Measurements from ENCODE around the gene ANKMY1. TPM values are rescaled to one million over a fixed set of nuclear protein-coding genes. Genes with fewer than 3 reads are reported as not detected.

The ANKMY1 gene
- total RNA-seq, 1 donor from 2014 or later = 11.4 TPM

DNA sequence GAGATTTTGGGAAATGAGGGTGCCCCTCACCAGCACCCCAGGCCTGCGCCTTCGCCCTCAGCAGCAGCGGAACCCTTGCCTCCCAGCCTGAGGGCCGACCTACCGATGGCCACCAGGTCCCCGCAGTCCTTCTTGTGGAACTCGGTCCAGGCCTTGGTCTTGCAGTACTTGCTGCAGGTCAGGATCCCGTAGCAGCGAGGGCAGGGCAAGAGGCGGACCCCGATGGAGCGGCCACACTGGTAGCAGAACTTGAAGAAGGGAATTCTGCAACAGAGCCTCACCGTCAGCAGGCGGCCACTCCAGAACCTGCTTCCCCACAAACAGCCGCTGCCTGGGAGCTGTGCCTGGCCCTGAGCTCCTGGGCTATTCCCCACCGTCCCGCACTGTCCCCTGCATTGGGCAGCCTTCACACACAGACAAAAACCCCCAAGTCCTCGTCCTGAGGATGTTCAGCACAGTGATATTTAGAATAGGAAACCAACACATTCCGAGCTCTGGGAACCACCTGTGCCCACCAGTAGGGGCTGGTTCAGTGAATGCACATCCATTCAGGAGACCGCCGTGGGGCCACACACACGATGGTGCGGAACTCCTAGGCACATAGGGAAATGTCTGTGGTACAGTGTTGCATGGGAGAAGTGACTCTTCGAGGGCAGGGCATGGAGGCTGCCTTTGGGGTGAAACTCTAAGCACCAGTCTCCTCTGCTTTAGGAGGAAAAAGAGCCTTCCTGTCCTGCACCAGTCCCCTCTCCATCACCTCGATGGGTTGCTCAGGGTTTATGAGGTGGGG lies 76.8 kb downstream of the ANKMY1 start:
- DNase-seq (ENCODE audit: low spot score) = peak; percentile 83

DNA sequence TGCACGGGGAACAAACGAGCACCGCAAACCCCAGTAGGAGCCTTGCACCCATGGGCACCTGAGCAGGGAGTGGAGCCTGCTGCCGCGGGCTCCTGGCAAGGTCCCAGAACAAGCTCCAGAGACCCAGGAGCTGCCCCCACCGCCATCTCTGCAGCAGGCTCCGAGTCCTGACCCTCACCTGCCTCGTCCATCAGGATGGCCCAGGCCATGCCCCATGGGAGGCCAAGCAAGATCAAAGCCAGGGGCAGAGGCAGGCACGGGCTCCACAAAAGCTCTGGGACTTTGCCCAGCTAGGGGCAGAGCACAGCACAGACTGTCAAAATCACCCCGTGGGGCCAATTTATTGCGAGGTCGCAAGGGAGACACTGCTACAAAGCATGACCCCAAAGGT lies 78.7 kb downstream of the ANKMY1 start:
- no peak for DNase-seq (ENCODE audit: low spot score)

DNA sequence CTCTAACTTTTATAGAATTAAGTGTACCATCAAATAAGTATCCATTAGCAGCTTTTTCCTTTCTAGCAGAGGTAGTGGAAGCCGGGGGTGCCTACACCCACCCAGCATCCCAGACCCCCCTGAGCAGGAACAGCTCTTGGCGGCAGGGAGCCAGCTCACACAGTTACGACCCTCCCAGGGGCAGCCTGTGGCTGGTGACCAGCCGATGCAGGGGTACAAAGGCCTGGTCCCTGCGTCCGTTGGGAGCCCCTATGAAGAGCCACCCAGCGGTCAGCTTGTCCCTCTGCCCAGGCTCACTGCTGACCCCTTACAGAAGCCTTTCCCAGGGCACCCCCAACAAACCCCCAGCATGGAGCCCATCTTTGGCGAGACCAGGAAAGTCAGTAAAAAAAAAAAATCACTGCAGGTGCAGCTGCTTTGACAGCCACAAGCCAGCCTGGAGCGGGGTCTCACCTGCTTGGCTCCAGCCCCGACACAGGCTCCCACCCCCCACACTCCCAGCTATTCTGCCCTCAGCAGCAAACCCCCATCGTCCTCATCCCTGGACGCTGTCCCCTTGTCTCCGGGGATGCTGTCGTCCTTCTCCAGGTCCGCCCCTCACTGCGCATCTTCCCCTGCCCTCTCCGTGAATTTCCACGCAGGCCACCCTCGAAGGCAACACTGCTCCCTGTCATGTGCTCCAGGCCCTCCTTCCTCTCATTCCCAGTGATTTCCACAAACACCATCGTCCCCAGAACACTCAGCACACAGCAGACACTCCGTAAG lies 79.3 kb downstream of the ANKMY1 start:
- DNase-seq (ENCODE audit: low spot score) = no peak

DNA sequence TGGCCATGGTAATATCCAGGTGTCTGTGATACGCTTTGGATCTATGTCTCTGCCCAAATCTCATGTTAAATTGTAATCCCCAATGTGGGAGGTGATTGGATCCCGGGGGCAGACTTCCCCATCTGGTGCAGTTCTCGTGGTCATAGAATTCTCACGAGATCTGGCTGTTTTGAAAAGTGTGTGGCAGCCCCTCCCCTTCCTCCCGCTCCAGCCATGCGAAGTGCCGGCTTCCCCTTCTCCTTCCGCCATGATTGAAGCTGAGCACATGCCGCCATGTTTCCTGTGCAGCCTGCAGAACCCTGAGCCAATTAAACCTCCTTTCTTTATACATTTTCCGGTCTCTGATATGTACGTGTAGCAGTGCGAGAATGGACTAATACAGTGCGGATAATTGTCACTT lies 79.9 kb downstream of the ANKMY1 start:
- no peak for DNase-seq (ENCODE audit: low spot score)

DNA sequence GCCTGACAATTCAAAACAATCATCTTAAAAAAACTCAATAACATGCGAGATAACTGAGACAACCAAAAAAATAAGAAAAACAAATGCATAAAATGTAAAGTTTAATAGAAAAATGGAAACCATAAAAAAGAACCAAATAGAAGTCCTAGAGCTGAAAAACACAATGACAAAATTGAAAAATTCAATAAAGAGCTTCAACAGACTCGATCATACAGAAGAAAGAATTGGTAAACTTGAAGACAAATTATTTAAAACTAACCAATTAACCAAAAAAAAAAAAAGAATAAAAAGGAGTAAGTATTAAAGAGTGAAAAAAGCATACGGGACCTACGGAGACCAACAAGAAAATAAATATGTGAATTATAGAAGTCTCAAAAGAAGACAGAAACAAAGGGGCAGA lies 84.6 kb downstream of the ANKMY1 start:
- DNase-seq (ENCODE audit: low spot score) = no peak

DNA sequence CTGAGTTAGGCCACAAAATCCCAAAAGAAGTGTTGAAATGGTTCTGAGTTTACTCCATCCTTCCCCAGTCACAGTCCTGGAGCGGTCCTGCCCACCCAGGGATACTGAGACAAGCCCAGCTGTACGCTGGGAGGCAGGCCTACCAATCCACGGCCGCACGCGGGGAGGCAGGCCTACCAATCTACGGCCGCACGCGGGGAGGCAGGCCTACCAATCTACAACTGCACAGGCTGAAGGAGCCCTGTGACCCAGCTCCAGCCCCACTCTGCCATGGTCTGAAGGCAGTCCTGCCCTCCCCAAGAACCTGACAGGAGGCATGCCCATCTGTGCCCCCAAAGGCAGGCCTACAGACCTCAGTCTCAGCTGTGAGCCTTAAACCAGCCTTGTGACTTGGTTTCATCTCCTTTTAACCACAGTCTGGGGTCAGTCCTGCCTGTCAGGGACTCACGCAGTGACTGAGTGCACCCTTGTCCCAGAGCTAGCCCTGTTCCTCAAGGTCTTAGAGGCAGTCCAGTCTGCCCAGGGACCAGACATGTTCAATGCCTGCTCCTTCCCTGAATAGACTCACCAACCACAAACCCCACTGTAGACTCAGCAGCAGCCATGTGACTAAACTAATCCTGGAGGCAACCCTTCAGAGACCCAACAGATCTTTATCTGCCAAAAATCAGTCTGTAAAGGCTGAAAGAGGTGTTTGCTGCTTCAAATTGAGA lies 85.6 kb downstream of the ANKMY1 start:
- no peak for DNase-seq (ENCODE audit: low spot score)

DNA sequence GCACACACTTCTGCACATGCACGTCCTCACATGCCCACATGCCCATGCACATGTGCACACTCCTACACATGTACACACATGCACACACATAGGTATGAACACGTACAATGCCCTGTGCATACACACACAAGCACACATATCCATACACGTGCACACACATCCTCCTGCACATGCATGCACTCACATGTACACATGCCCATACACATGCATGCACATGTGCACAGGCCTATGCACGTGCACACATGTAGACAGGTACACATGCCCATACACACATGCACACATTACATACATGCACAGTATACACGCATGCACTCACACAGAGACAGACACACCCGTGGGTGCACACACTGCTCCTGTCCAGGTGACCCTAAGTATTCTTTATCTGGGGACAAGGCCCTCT lies 88.0 kb downstream of the ANKMY1 start:
- DNase-seq (ENCODE audit: low spot score) = no peak

DNA sequence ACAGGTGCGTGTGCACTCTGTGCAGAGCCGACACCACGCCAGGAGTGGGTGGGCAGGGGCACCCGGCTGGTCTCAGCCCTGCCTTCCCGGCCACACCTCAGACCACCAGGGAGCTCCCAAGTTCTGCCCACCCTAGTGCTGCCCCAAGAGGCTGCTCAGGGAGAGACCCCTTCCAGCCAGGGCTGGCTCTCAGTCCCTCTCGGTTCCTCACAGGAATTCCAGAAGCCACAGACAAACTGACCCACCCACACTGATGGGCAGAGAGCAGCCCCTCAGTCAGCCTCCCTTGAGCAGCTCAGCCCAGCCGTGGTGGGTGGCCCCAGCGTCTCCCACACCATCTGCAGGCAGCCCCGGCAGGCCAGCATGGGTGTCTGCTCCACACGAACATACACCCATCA lies 88.5 kb downstream of the ANKMY1 start:
- DNase-seq (ENCODE audit: low spot score) = no peak

DNA sequence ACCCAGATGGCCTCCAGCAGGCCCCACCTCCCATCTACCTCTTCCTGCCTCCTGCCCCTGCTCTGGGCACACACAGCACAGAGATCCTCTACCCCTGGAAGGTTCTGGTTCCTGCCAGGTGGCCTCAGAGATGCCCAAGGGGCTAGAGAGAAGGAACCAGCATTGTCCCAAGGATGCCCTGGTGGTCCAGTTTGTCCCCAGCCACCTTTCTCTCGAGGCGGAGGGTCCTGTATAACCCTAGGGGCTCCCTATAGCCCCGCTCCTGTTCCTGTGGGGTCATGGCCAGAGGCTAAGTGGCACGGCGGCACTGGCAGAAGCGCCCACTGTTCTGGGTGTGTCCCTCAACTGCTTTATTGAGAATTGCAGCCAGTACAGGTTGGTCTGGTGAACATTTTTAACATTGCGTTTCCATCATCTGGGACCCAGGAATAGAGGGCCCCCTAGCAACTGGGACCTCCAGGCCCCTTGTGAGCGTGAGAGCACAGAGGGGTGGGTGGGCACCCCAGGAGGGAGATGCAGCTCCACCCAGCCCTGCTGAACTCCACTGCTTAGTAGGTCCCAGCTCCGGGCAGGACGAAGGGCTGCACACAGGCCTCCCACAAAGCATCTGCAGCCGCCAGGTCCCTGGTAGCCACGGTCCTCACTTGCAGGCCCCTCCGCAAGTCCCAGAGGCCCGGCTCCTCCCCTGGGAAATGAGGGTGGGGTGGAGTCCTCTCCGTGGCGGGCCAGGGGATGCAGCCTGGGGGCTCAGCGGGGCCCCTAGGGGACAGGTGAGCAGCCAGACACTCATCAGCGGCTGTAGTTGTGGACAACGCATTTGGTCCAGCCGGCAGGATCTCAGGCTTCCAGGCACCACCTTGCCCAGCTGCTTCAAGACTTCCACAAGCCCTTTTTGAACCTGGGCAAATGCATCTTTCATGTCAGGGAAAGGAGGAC lies 89.2 kb downstream of the ANKMY1 start:
- no peak for DNase-seq (ENCODE audit: low spot score)

DNA sequence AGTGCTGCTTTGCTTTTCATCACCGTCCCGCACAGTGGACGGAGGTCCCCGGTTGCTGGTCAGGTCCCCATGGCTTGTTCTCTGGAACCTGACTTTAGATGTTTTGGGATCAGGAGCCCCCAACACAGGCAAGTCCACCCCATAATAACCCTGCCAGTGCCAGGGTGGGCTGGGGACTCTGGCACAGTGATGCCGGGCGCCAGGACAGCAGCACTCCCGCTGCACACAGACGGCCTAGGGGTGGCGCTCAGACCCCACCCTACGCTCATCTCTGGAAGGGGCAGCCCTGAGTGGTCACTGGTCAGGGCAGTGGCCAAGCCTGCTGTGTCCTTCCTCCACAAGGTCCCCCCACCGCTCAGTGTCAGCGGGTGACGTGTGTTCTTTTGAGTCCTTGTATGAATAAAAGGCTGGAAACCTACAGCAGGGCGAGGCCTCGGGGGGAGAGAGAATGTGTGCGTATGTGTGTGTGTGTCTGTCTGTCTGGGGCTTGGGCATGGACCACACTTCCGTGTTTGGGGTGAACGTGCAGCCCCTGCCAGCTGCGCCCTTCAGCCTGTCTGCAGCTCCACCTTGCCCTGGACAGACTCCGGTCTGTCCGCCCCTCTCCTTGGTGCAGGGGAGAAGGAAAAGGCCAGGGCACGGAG lies 90.0 kb downstream of the ANKMY1 start:
- DNase-seq (ENCODE audit: low spot score) = peak; percentile 83

DNA sequence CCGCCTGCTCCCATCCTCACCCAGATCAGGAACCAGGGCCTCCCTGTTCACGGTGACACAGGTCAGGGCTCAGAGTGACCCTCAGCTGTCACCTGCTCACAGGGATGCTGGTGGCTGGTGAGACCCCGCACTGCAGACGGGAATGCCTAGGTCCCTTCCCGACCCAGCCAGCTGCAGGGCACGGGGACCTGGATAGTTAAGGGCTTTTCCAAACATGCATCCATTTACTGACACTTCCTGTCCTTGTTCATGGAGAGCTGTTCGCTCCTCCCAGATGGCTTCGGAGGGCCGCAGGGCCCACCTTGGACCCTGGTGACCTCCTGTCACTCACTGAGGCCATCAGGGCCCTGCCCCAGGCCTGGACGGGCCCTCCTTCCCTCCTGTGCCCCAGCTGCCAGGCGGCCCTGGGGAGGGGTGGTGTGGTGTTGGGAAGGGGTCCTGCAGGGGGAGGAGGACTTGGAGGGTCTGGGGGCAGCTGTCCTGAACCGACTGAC lies 90.6 kb downstream of the ANKMY1 start:
- peak; percentile 80 for DNase-seq (ENCODE audit: low spot score)

DNA sequence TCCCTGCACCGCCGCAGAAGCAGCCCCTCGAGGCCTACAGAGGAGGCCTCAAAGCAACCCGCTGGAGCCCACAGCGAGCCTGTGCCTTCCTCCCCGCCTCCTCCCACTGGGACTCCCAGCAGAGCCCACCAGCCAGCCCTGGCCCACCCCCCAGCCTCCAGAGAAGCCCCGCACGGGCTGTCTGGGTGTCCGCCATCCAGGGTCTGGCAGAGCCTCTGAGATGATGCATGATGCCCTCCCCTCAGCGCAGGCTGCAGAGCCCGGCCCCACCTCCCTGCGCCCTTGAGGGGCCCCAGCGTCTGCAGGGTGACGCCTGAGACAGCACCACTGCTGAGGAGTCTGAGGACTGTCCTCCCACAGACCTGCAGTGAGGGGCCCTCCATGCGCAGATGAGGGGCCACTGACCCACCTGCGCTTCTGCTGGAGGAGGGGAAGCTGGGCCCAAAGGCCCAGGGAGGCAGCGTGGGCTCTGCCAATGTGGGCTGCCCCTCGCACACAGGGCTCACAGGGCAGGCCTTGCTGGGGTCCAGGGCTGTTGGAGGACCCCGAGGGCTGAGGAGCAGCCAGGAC lies 91.1 kb downstream of the ANKMY1 start:
- peak; percentile 82 for DNase-seq (ENCODE audit: low spot score)

DNA sequence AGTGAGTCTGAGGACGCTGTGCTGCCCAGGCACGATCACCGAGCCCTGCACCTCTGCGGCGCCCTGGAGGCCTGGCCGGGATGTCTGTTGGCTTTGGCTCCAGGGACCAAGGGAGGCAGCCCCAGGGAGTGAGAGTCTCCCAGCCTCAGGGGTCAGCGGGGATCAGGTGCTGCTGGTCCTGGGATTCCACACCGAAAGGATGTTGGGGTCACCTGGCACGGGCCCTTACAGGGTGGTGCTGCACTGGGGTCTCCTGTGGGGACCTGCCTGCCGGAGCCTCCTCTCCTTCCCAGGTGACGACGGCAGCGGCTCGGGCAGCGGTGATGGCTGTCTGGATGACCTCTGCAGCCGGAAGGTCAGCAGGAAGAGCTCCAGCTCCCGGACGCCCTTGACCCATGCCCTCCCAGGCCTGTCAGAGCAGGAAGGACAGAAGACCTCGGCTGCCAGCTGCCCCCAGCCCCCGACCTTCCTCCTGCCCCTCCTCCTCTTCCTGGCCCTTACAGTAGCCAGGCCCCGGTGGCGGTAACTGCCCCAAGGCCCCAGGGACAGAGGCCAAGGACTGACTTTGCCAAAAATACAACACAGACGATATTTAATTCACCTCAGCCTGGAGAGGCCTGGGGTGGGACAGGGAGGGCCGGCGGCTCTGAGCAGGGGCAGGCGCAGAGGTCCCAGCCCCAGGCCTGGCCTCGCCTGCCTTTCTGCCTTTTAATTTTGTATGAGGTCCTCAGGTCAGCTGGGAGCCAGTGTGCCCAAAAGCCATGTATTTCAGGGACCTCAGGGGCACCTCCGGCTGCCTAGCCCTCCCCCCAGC lies 91.8 kb downstream of the ANKMY1 start:
- DNase-seq (ENCODE audit: low spot score) = peak; percentile 85

DNA sequence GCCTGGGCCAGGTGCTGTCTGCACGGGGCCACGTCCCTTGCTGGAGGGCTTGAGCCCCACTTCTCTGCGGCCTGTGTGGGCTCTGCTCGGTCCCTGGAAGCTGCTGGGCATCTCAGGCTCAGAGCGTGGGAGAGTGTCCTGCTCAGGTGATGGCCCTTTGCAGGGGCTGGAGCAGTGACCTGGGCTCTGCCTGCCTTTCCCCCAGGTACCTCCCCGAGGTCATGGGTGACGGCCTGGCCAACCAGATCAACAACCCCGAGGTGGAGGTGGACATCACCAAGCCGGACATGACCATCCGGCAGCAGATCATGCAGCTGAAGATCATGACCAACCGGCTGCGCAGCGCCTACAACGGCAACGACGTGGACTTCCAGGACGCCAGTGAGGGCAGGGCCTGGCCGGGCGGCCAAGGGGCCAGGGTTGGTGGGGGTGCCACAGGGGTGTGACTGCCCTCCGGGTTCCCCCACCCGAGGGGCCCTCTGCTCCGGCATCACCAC lies 92.5 kb downstream of the ANKMY1 start:
- peak; percentile 90 for DNase-seq (ENCODE audit: low spot score)

DNA sequence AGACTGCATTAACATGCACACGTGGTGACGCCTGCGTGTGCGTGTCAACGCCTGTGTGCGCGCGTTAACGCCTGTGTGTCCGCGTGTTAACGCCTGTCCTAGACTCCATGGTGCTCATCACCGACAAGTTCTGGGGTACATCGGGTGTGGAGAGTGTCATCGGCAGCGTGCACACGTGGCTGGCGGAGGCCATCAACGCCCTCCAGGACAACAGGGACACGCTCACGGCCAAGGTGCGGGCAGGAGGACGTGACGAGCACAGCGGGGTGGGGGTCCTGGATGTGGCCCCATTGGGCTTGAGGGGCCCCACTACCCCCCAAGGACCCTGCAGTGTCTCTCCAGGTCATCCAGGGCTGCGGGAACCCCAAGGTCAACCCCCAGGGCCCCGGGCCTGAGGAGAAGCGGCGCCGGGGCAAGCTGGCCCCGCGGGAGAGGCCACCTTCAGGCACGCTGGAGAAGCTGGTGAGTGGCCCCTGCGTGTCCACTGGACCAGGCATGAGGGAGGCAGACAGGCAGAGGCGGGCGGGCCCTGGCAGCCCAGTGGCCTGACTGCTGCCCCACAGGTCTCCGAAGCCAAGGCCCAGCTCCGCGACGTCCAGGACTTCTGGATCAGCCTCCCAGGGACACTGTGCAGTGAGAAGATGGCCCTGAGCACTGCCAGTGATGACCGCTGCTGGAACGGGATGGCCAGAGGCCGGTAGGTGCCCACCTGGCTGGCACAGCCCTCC lies 93.1 kb downstream of the ANKMY1 start:
- peak; percentile 82 for DNase-seq (ENCODE audit: low spot score)

DNA sequence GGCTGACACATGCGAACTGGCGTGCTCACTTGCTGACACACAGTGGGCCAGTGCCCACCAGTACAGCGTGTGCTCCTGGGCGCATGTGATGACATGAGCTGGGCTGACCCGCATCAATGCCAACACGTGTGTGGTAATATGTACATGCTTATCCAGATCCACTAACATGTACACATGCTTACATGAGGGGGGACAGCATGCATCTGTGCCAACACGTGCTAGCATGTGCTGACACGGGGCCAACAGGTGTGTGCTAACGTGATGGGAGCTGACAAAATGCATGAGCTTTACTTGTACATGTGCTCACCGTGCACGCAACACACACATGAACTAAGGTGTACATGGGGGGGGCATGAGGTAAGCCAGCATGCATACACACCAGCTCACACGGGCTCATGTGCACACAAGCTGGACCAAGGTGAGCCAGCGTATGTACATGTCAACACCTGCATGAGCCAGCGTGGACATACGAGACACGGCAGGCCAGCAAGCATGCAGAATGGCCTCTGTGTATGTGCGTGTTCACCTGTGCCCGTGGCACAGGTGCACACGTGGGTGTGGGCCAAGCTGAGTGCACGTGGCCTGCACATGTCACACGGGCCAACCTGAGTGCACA lies 93.8 kb downstream of the ANKMY1 start:
- peak; percentile 64 for DNase-seq (ENCODE audit: low spot score)

DNA sequence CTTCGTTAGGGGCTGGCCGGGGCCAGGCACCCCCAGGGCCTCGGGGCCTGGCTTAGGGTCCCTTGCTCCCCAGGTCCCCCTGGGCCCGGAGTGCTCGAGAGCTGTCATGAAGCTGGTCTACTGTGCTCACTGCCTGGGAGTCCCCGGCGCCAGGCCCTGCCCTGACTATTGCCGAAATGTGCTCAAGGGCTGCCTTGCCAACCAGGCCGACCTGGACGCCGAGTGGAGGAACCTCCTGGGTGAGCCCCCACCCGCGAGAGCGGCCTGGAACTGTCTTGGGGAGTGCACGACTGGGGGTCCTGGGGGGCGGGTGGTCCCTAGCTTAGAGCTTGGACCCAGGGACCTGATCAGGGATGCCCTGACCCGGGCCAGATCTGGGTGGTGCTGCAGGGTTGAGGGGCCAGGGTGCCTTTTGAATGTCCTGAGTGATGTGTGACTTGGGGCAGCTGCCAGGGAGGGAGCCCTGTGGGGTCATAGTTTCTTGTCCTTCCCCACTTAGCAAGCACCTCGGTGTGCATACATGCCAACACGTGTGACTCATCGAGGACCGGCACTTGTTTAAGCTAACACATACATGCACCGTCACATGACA lies 94.4 kb downstream of the ANKMY1 start:
- peak; percentile 86 for DNase-seq (ENCODE audit: low spot score)

All from mesenteric fat pad (tissue), 1 donor.